ENCODE data around the gene GSDME.

The GSDME gene

GRCh38 chr7:24709051-24709450 lies 48.2 kb downstream of the GSDME start:
- H3K36me3 ChIP-seq (ENCODE audit: control insufficient read depth in 1 of 2, insufficient read depth in 2 of 2, low read length in 2 of 2), result peaks cover 17 to 23% of the 10 kb centered on the region in 2 experiments
- no peak overlapping the region for H3K14ac ChIP-seq (ENCODE audit: low read length)
- no CpG with 5 or more reads among the region's 5 CpGs for WGBS (ENCODE audit: extremely low coverage, insufficient coverage, insufficient read length)
- no peak overlapping the region for H3K4ac ChIP-seq (ENCODE audit: low read depth, low read length)
- no peak overlapping the region for H4K8ac ChIP-seq (ENCODE audit: low read depth, low read length)
- no peak overlapping the region for H3K9ac ChIP-seq (ENCODE audit: low read length)
- no peak overlapping the region for H2BK5ac ChIP-seq (ENCODE audit: low read depth, low read length, poor library complexity)
- H2BK120ac ChIP-seq (ENCODE audit: insufficient read depth, low read length, poor library complexity), result no peak overlapping the region
- H2AK5ac ChIP-seq (ENCODE audit: low read length), result no peak overlapping the region
- no peak overlapping the region for H3K23ac ChIP-seq (ENCODE audit: low read length)
- no peak overlapping the region for H3K4me3 ChIP-seq (ENCODE audit: low read depth, low read length)
- no peak overlapping the region for H3K27ac ChIP-seq (ENCODE audit: low read depth, low read length)
- H2AFZ ChIP-seq (ENCODE audit: insufficient read depth, low read length, poor library complexity), result no peak overlapping the region
- no peak for DNase-seq
- H4K12ac ChIP-seq (ENCODE audit: low read depth, low read length), result no peak overlapping the region
- no peak overlapping the region for H3K18ac ChIP-seq (ENCODE audit: low read length)
- peaks cover 0 to 4% of the 10 kb centered on the region in 2 experiments for H3K4me1 ChIP-seq (ENCODE audit: control insufficient read depth in 1 of 2, insufficient read depth in 2 of 2, low read length in 2 of 2)
- no peaks in the 10 kb centered on the region for H3K79me1 ChIP-seq (ENCODE audit: low read length)
- H3K4me2 ChIP-seq (ENCODE audit: low read length), result no peak overlapping the region
- no peaks in the 10 kb centered on the region for H3K79me2 ChIP-seq (ENCODE audit: control insufficient read depth, insufficient read depth, low read length, poor library complexity)
- no peaks in the 10 kb centered on the region for H3K9me3 ChIP-seq (ENCODE audit: insufficient read depth, low read depth, low read length)
- H4K91ac ChIP-seq (ENCODE audit: low read depth, low read length), result no peak overlapping the region
- H3K27me3 ChIP-seq (ENCODE audit: insufficient read depth, low read length), result no peaks in the 10 kb centered on the region
- H2BK12ac ChIP-seq (ENCODE audit: low read length), result no peak overlapping the region

- Histone ChIP-seq H2BK120ac (ENCODE audit: insufficient read depth, low read length, poor library complexity) (no peak overlapping the region), H3K79me2 (ENCODE audit: control insufficient read depth, insufficient read depth, low read length, poor library complexity) (no peaks in the 10 kb centered on the region), H3K36me3 (ENCODE audit: control insufficient read depth in 1 of 2, insufficient read depth in 2 of 2, low read length in 2 of 2) (peaks cover 21 to 25% of the 10 kb centered on the region in 2 experiments), H2AFZ (ENCODE audit: insufficient read depth, low read length, poor library complexity) (no peak overlapping the region), H3K9ac (ENCODE audit: low read length) (no peak overlapping the region), H3K18ac (ENCODE audit: low read length) (no peak overlapping the region), H4K8ac (ENCODE audit: low read depth, low read length) (no peak overlapping the region), H3K14ac (ENCODE audit: low read length) (no peak overlapping the region), H3K4me2 (ENCODE audit: low read length) (no peak overlapping the region), H2BK12ac (ENCODE audit: low read length) (no peak overlapping the region), H3K4me1 (ENCODE audit: control insufficient read depth in 1 of 2, insufficient read depth in 2 of 2, low read length in 2 of 2) (peaks cover 0 to 4% of the 10 kb centered on the region in 2 experiments), H3K4me3 (ENCODE audit: low read depth, low read length) (no peak overlapping the region), H2BK5ac (ENCODE audit: low read depth, low read length, poor library complexity) (no peak overlapping the region), H3K27me3 (ENCODE audit: insufficient read depth, low read length) (no peaks in the 10 kb centered on the region), H3K27ac (ENCODE audit: low read depth, low read length) (no peak overlapping the region), H4K12ac (ENCODE audit: low read depth, low read length) (no peak overlapping the region), H3K23ac (ENCODE audit: low read length) (no peak overlapping the region), H3K4ac (ENCODE audit: low read depth, low read length) (no peak overlapping the region), H3K9me3 (ENCODE audit: insufficient read depth, low read depth, low read length) (no peaks in the 10 kb centered on the region), H3K79me1 (ENCODE audit: low read length) (no peaks in the 10 kb centered on the region), H2AK5ac (ENCODE audit: low read length) (no peak overlapping the region), H4K91ac (ENCODE audit: low read depth, low read length) (no peak overlapping the region)
- DNase-seq, result no peak
- WGBS (ENCODE audit: extremely low coverage, insufficient coverage, insufficient read length), result no CpG with 5 or more reads among the region's 9 CpGs
These were observed 49.2 kb downstream of the GSDME start for GRCh38 chr7:24707988-24708615.

- Histone ChIP-seq H2BK5ac (ENCODE audit: low read depth, low read length, poor library complexity) (no peak overlapping the region), H3K23ac (ENCODE audit: low read length) (no peak overlapping the region), H4K91ac (ENCODE audit: low read depth, low read length) (no peak overlapping the region), H3K36me3 (ENCODE audit: control insufficient read depth in 1 of 2, insufficient read depth in 2 of 2, low read length in 2 of 2) (peaks cover 24 to 27% of the 10 kb centered on the region in 2 experiments), H3K4ac (ENCODE audit: low read depth, low read length) (no peak overlapping the region), H4K12ac (ENCODE audit: low read depth, low read length) (no peak overlapping the region), H3K79me2 (ENCODE audit: control insufficient read depth, insufficient read depth, low read length, poor library complexity) (no peaks in the 10 kb centered on the region), H3K4me1 (ENCODE audit: control insufficient read depth in 1 of 2, insufficient read depth in 2 of 2, low read length in 2 of 2) (peaks cover 3 to 8% of the 10 kb centered on the region in 2 experiments), H4K8ac (ENCODE audit: low read depth, low read length) (no peak overlapping the region), H3K79me1 (ENCODE audit: low read length) (no peaks in the 10 kb centered on the region), H2BK12ac (ENCODE audit: low read length) (no peak overlapping the region), H3K27me3 (ENCODE audit: insufficient read depth, low read length) (no peaks in the 10 kb centered on the region), H2AK5ac (ENCODE audit: low read length) (no peak overlapping the region), H3K9ac (ENCODE audit: low read length) (no peak overlapping the region), H3K18ac (ENCODE audit: low read length) (no peak overlapping the region), H3K4me3 (ENCODE audit: low read depth, low read length) (no peak overlapping the region), H3K27ac (ENCODE audit: low read depth, low read length) (no peak overlapping the region), H3K4me2 (ENCODE audit: low read length) (no peak overlapping the region), H2AFZ (ENCODE audit: insufficient read depth, low read length, poor library complexity) (no peak overlapping the region), H3K9me3 (ENCODE audit: insufficient read depth, low read depth, low read length) (no peaks in the 10 kb centered on the region), H2BK120ac (ENCODE audit: insufficient read depth, low read length, poor library complexity) (no peak overlapping the region), H3K14ac (ENCODE audit: low read length) (no peak overlapping the region)
- no peak for DNase-seq
- WGBS (ENCODE audit: extremely low coverage, insufficient coverage, insufficient read length), result no CpG with 5 or more reads among the region's 30 CpGs
These were observed 50.8 kb downstream of the GSDME start for GRCh38 chr7:24706211-24707170.

GRCh38 chr7:24705461-24705954 lies 51.8 kb downstream of the GSDME start:
- H2BK120ac ChIP-seq (ENCODE audit: insufficient read depth, low read length, poor library complexity), result no peak overlapping the region
- no CpG with 5 or more reads among the region's 5 CpGs for WGBS (ENCODE audit: extremely low coverage, insufficient coverage, insufficient read length)

More at GRCh38 chr7:24705461-24705954, 51.8 kb downstream of the GSDME start:
- no peak overlapping the region for H2AFZ ChIP-seq (ENCODE audit: insufficient read depth, low read length, poor library complexity)
- H3K14ac ChIP-seq (ENCODE audit: low read length), result no peak overlapping the region
- no peak overlapping the region for H2BK5ac ChIP-seq (ENCODE audit: low read depth, low read length, poor library complexity)
- no peak overlapping the region for H3K23ac ChIP-seq (ENCODE audit: low read length)
- no peaks in the 10 kb centered on the region for H3K79me1 ChIP-seq (ENCODE audit: low read length)
- no peak overlapping the region for H3K4ac ChIP-seq (ENCODE audit: low read depth, low read length)
- H3K4me3 ChIP-seq (ENCODE audit: low read depth, low read length), result no peak overlapping the region
- no peak overlapping the region for H3K27ac ChIP-seq (ENCODE audit: low read depth, low read length)
- H3K4me1 ChIP-seq (ENCODE audit: control insufficient read depth in 1 of 2, insufficient read depth in 2 of 2, low read length in 2 of 2), result peaks cover 6 to 17% of the 10 kb centered on the region in 2 experiments
- no peaks in the 10 kb centered on the region for H3K27me3 ChIP-seq (ENCODE audit: insufficient read depth, low read length)
- no peak overlapping the region for H3K9ac ChIP-seq (ENCODE audit: low read length)
- H3K36me3 ChIP-seq (ENCODE audit: control insufficient read depth in 1 of 2, insufficient read depth in 2 of 2, low read length in 2 of 2), result peaks cover 24 to 27% of the 10 kb centered on the region in 2 experiments
- no peak overlapping the region for H3K18ac ChIP-seq (ENCODE audit: low read length)
- H2AK5ac ChIP-seq (ENCODE audit: low read length), result no peak overlapping the region
- H3K9me3 ChIP-seq (ENCODE audit: insufficient read depth, low read depth, low read length), result no peaks in the 10 kb centered on the region
- peak overlapping the region; percentile 12 for H4K12ac ChIP-seq (ENCODE audit: low read depth, low read length)
- no peaks in the 10 kb centered on the region for H3K79me2 ChIP-seq (ENCODE audit: control insufficient read depth, insufficient read depth, low read length, poor library complexity)
- DNase-seq, result no peak
- H4K8ac ChIP-seq (ENCODE audit: low read depth, low read length), result no peak overlapping the region
- H4K91ac ChIP-seq (ENCODE audit: low read depth, low read length), result no peak overlapping the region
- H3K4me2 ChIP-seq (ENCODE audit: low read length), result no peak overlapping the region
- H2BK12ac ChIP-seq (ENCODE audit: low read length), result no peak overlapping the region

Data from trophoblast cell (in vitro differentiated cells and primary cell).